HCT116 (cell line): ENCODE data around the gene F2R. TPM values are rescaled to one million over a fixed set of nuclear protein-coding genes. Genes with fewer than 3 reads are reported as not detected.

Experiments used
- ATAC-seq: fragments of 200-7000 bp; cut with Tn5 transposase; 2 replicates; pipeline ENCODE4 v1.9.1; 2020; ENCODE audit warnings: mild to moderate bottlenecking, moderate library complexity
- BruUV-seq: library from RNA; stranded (reverse); fragments of 400-500 nt; replicated peaks from 2 replicates; lab custom pipeline; 2021; lab: Mats Ljungman, UMichigan
- CTCF ChIA-PET: fragments of 300-600 bp; sonication (Branson Sonifier 250); formaldehyde crosslinking; loops from one replicate; lab custom pipeline; 2021; ENCODE audit warnings: antibody characterized with exemption; lab: Charles Lee
- POLR2A ChIA-PET: fragments of 300-600, 350-600 bp; sonication (Branson Sonifier 250); formaldehyde crosslinking; loops from one replicate; lab custom pipeline; 2021; ENCODE audit warnings: antibody characterized with exemption; lab: Charles Lee
- RAD21 ChIA-PET, 2 experiments: fragments of 300-600 bp; sonication (Branson Sonifier 250); formaldehyde crosslinking; loops; one replicate each; lab custom pipeline; 2023; ENCODE audit warnings: low total read pairs in 2 of 2; ENCODE audit not compliant: uncharacterized antibody in 2 of 2, unreplicated experiment in 2 of 2, low non-redundant PET in 1 of 2; lab: Charles Lee
- DNase-seq: peaks from one replicate; pipeline ENCODE4 v3.0.0-alpha.2; 2010; ENCODE audit warnings: low read depth, low spot score
- H2AFZ ChIP-seq: fragments of 200-600 bp; shearing (Covaris generic), sonication (generic); 2 replicates; pipeline ENCODE4 v1.6.1; 2017; ENCODE audit warnings: low read depth, mixed run types, mixed read lengths, antibody characterized with exemption, low read length; ENCODE audit not compliant: poor library complexity, severe bottlenecking
- H3K27ac ChIP-seq: 2 replicates; pipeline ENCODE4 v1.5.1; 2012; ENCODE audit warnings: low read depth, low read length
- H3K27me3 ChIP-seq: fragments of 200-600 bp; sonication (generic); 2 replicates; pipeline ENCODE4 v1.6.1; 2016; ENCODE audit warnings: mixed run types, low read length, mixed read lengths; ENCODE audit not compliant: insufficient read depth
- H3K36me3 ChIP-seq, 2 experiments: fragments of 200-500 bp in 1 of 2; fragments of 200-600 bp in 1 of 2; sonication (Bioruptor generic) in 1 of 2; sonication (generic) in 1 of 2; 2 replicates each; pipeline versions ENCODE4 v1.5.1 to v1.6.1; 2014 to 2016; ENCODE audit warnings: low read length in 2 of 2, inconsistent platforms in 1 of 2, mixed read lengths in 1 of 2, mixed run types in 1 of 2; ENCODE audit not compliant: insufficient read depth in 2 of 2, control insufficient read depth in 1 of 2
- H3K4me1 ChIP-seq, 2 experiments: fragments of 200-600 bp in 1 of 2; sonication (generic) in 1 of 2; 2 replicates each; pipeline versions ENCODE4 v1.5.1 to v1.6.1; 2012 to 2017; ENCODE audit warnings: low read length in 2 of 2, inconsistent platforms in 1 of 2, mild to moderate bottlenecking in 1 of 2, mixed read lengths in 1 of 2, mixed run types in 1 of 2, moderate library complexity in 1 of 2; ENCODE audit not compliant: insufficient read depth in 2 of 2, control insufficient read depth in 1 of 2
- H3K4me2 ChIP-seq: fragments of 200-600 bp; sonication (generic); 2 replicates; pipeline ENCODE4 v1.6.1; 2017; ENCODE audit warnings: mixed run types, low read length, mixed read lengths
- H3K4me3 ChIP-seq, 2 experiments: fragments of 200-600 bp in 1 of 2; sonication (generic) in 1 of 2; replicated peaks in 1 of 2; 2 replicates each; pipeline ENCODE4 v1.5.1; 2011 to 2016; ENCODE audit warnings: low read length in 2 of 2, control low read depth in 1 of 2, low read depth in 1 of 2, mild to moderate bottlenecking in 1 of 2, mixed read lengths in 1 of 2, mixed run types in 1 of 2
- H3K79me2 ChIP-seq: fragments of 200-600 bp; sonication (generic); 2 replicates; pipeline ENCODE4 v1.6.1; 2017; ENCODE audit warnings: mild to moderate bottlenecking, mixed run types, low read length, moderate library complexity, mixed read lengths; ENCODE audit not compliant: insufficient read depth
- H3K9ac ChIP-seq: fragments of 200-600 bp; sonication (generic); 2 replicates; pipeline ENCODE4 v1.6.1; 2016; ENCODE audit warnings: low read length, mixed read lengths
- H3K9me2 ChIP-seq: fragments of 200-600 bp; sonication (generic), shearing (Covaris generic); 2 replicates; pipeline ENCODE4 v1.6.1; 2017; ENCODE audit warnings: mixed run types, mild to moderate bottlenecking, moderate library complexity; ENCODE audit not compliant: insufficient read depth
- H3K9me3 ChIP-seq, 2 experiments: fragments of 200-500 bp in 1 of 2; fragments of 200-600 bp in 1 of 2; sonication (Bioruptor generic) in 1 of 2; sonication (generic) in 1 of 2; 2 replicates each; pipeline ENCODE4 v1.6.1; 2014 to 2017; ENCODE audit warnings: low read length in 2 of 2, mixed read lengths in 2 of 2, inconsistent platforms in 1 of 2, low read depth in 1 of 2, mild to moderate bottlenecking in 1 of 2, mixed run types in 1 of 2, moderate library complexity in 1 of 2; ENCODE audit not compliant: control insufficient read depth in 1 of 2, insufficient read depth in 1 of 2
- H4K20me1 ChIP-seq: fragments of 200-600 bp; sonication (generic), shearing (Covaris generic); 2 replicates; pipeline ENCODE4 v1.6.1; 2017; ENCODE audit warnings: mixed run types, mild to moderate bottlenecking, moderate library complexity; ENCODE audit not compliant: insufficient read depth
- ATF3 ChIP-seq: IDR thresholded peaks from 2 replicates; pipeline ENCODE4 v1.6.1; 2012
- CBX3 ChIP-seq: IDR thresholded peaks from 2 replicates; pipeline ENCODE4 v1.6.1; 2012; ENCODE audit warnings: low read depth
- CEBPB ChIP-seq: IDR thresholded peaks from 2 replicates; pipeline ENCODE4 v1.6.1; 2012; ENCODE audit warnings: low read depth
- CTCF ChIP-seq, 3 experiments: fragments of 200-600 bp in 1 of 3; sonication (generic) in 1 of 3; IDR thresholded peaks in 2 of 3; conservative IDR thresholded peaks in 1 of 3; 2 replicates each; pipeline ENCODE4 v1.5.1; 2012 to 2017; ENCODE audit warnings: low read depth in 2 of 3, low read length in 2 of 3, antibody characterized with exemption in 1 of 3, borderline replicate concordance in 1 of 3, control low read depth in 1 of 3, mild to moderate bottlenecking in 1 of 3, mixed read lengths in 1 of 3, mixed run types in 1 of 3, moderate library complexity in 1 of 3; ENCODE audit not compliant: insufficient read depth in 1 of 3
- EGR1 ChIP-seq: IDR thresholded peaks from 2 replicates; pipeline ENCODE4 v1.6.1; 2012; ENCODE audit warnings: low read depth
- ELF1 ChIP-seq: IDR thresholded peaks from 2 replicates; pipeline ENCODE4 v1.6.1; 2012; ENCODE audit warnings: low read depth, borderline replicate concordance
- EZH2phosphoT487 ChIP-seq: fragments of 200-600 bp; IDR thresholded peaks from 2 replicates; pipeline ENCODE4 v1.6.1; 2018; ENCODE audit warnings: antibody characterized with exemption, borderline replicate concordance
- JUND ChIP-seq: IDR thresholded peaks from 2 replicates; pipeline ENCODE4 v1.6.1; 2012
- RAD21 ChIP-seq: IDR thresholded peaks from 2 replicates; pipeline ENCODE4 v1.6.1; 2012; ENCODE audit warnings: low read depth, mild to moderate bottlenecking
- REST ChIP-seq: IDR thresholded peaks from 2 replicates; pipeline ENCODE4 v1.6.1; 2012; ENCODE audit warnings: low read depth
- SIN3A ChIP-seq: IDR thresholded peaks from 2 replicates; pipeline ENCODE4 v1.6.1; 2012; ENCODE audit warnings: low read depth
- SP1 ChIP-seq: IDR thresholded peaks from 2 replicates; pipeline ENCODE4 v1.6.1; 2012; ENCODE audit warnings: low read depth
- TCF7L2 ChIP-seq: IDR thresholded peaks from 2 replicates; pipeline ENCODE4 v1.7.0; 2011; ENCODE audit warnings: borderline replicate concordance, inconsistent platforms; ENCODE audit not compliant: insufficient read depth, insufficient read length; ENCODE audit errors: extremely low read depth
- YY1 ChIP-seq: IDR thresholded peaks from 2 replicates; pipeline ENCODE4 v1.6.1; 2011; ENCODE audit warnings: low read length, low read depth, moderate library complexity, mild to moderate bottlenecking; ENCODE audit not compliant: insufficient replicate concordance; ENCODE audit errors: extremely low read depth
- ZFX ChIP-seq: fragments of 450-650 bp; IDR thresholded peaks from 2 replicates; pipeline ENCODE4 v1.6.1; 2017
- ZNF274 ChIP-seq: fragments of 200-500 bp; sonication (Bioruptor generic); IDR thresholded peaks from 2 replicates; pipeline ENCODE4 v1.6.1; 2014; ENCODE audit warnings: mild to moderate bottlenecking, low read depth, low read length, inconsistent platforms
- intact Hi-C: fragments of 100-400 bp; cut with micrococcal nuclease; formaldehyde crosslinking; loops from 2 replicates; pipeline ENCODE4 v1.10.0; 2022
- total RNA-seq: library from RNA; stranded (reverse); gene quantifications from one replicate; pipeline ENCODE4 v1.2.1, GENCODE V29; 2021; ENCODE audit not compliant: unreplicated experiment

F2R gene
- total RNA-seq, 1 experiment from 2014 or later, result 16.6 TPM

- H3K79me2 ChIP-seq, result no peaks in the 10 kb centered on the region
- no peak for ATAC-seq
- no peaks in the 10 kb centered on the region for H4K20me1 ChIP-seq
- no peak overlapping the region for H3K4me2 ChIP-seq
- ChIA-PET POLR2A (no interaction called here), RAD21 (no interaction called here), CTCF (interaction anchor here (1.7 kb wide), 1 partner anchor 19 kb away, joined by 4 read pairs; no protein-coding TSS in a partner anchor)
- BruUV-seq, result no TSS peak
- DNase-seq, result no peak
- no peak overlapping the region for H3K4me3 ChIP-seq
- H3K9me2 ChIP-seq, result 0 out of 2 replicates have a peak, but pooled peaks cover 2% of the 10 kb centered on the region
- no peaks in the 10 kb centered on the region for H3K27me3 ChIP-seq
- no peaks in the 10 kb centered on the region for H3K36me3 ChIP-seq
- peak overlapping the region; percentile 54 for H2AFZ ChIP-seq
- peaks cover 0 to 11% of the 10 kb centered on the region in 2 experiments; a peak in 1 of 4 replicates for H3K4me1 ChIP-seq
- intact Hi-C loops, result no loop called here
- no peak overlapping the region for H3K27ac ChIP-seq
- no peaks in the 10 kb centered on the region for H3K9me3 ChIP-seq
- TF ChIP-seq ZNF274 (no peak), JUND (no peak), CEBPB (no peak), REST (no peak), SIN3A (no peak), YY1 (no peak), ELF1 (no peak), SP1 (no peak), CBX3 (no peak), EGR1 (no peak), RAD21 (no peak), ATF3 (no peak), CTCF (IDR thresholded peaks at IDR 0.05 in 2 of 3, conservative IDR thresholded peaks at IDR 0.05 in 1 of 3; ENCODE audit: borderline replicate concordance in 1 of 3, insufficient read depth in 1 of 3, low read depth in 2 of 3, low read length in 2 of 3) (no peak), ZFX (no peak), EZH2phosphoT487 (no peak), TCF7L2 (no peak)
- TF ChIP-seq, all 23 proteins: peak for 0
- no peak overlapping the region for H3K9ac ChIP-seq
Measured at GRCh38 chr5:76755779-76756637, 40.1 kb downstream of the F2R start.
